Stimulated activated CD4-positive, alpha-beta T cell treated with anti-CD3 and anti-CD28 coated beads, Interleukin-1b, Interleukin-23, amount 100 ng/mL, for 1 hour (primary cell): ENCODE results near the gene TBATA.

ENCODE experiments used
- DNase-seq, 2 donors: peaks; one replicate each; pipeline ENCODE4 v3.0.0-alpha.2; 2020; ENCODE audit warnings: low read depth in 2 of 2

The TBATA gene

GRCh38 chr10:70785190-70785589 lies at the start of gene TBATA:
TSS of gene TBATA (minus strand) at chr10:70785377. CDS start at chr10:70783379, 1,998 bp downstream.
- DNase-seq, result no peak

GRCh38 chr10:70834441-70835151 lies 49.4 kb upstream of the TBATA start:
- DNase-seq, result no peak

GRCh38 chr10:70834021-70834420 lies 48.8 kb upstream of the TBATA start:
- no peak for DNase-seq

GRCh38 chr10:70833601-70834000 lies 48.4 kb upstream of the TBATA start:
- DNase-seq, result no peak

- DNase-seq, result no peak
Observed at GRCh38 chr10:70832852-70833528, 47.8 kb upstream of the TBATA start.

- no peak for DNase-seq
Observed at GRCh38 chr10:70832221-70832620, 47.0 kb upstream of the TBATA start.

- DNase-seq, result no peak
Observed at GRCh38 chr10:70830164-70830563, 45.0 kb upstream of the TBATA start.

- no peak for DNase-seq
Observed at GRCh38 chr10:70829543-70829942, 44.4 kb upstream of the TBATA start.

GRCh38 chr10:70828923-70829322 lies 43.7 kb upstream of the TBATA start:
- no peak for DNase-seq

- no peak for DNase-seq
Observed at GRCh38 chr10:70827086-70827757, 42.0 kb upstream of the TBATA start.

- no peak for DNase-seq
Observed at GRCh38 chr10:70822076-70822820, 37.1 kb upstream of the TBATA start.

GRCh38 chr10:70820976-70821750 lies 36.0 kb upstream of the TBATA start:
- DNase-seq, result no peak

- peak in 1 of 2 donors; percentile 4 for DNase-seq
Observed at GRCh38 chr10:70816220-70816894, 31.2 kb upstream of the TBATA start.

- peak; percentile 72 to 83 for DNase-seq
Observed at GRCh38 chr10:70815504-70816219, 30.5 kb upstream of the TBATA start, which contains the start of gene SGPL1. TSS of gene SGPL1 (plus strand) at chr10:70815948. CDS start at chr10:70816854, 906 bp downstream.

GRCh38 chr10:70814126-70814525 lies 28.9 kb upstream of the TBATA start:
- no peak for DNase-seq

- no peak for DNase-seq
Observed at GRCh38 chr10:70812814-70813213, 27.6 kb upstream of the TBATA start.

GRCh38 chr10:70811881-70812280 lies 26.7 kb upstream of the TBATA start:
- DNase-seq, result no peak

- DNase-seq, result no peak
Observed at GRCh38 chr10:70810967-70811366, 25.8 kb upstream of the TBATA start.

- no peak for DNase-seq
Observed at GRCh38 chr10:70809726-70810125, 24.5 kb upstream of the TBATA start.

GRCh38 chr10:70809011-70809611 lies 23.9 kb upstream of the TBATA start:
- DNase-seq, result no peak
